Tibial artery (tissue), 4 donors: ENCODE data around the gene UAP1L1.
A peak's percentile ranks its signal among the peaks of the same experiment; 100 is the strongest.

ENCODE experiments used
- DNase-seq, 2 donors: peaks; one replicate each; pipeline ENCODE4 v3.0.0-alpha.2; 2019
- H3K27ac ChIP-seq, 2 donors: fragments of 200-600 bp; sonication (generic) in 1 of 2; 1 replicate in 1 of 2; 2 replicates in 1 of 2; pipeline ENCODE4 v1.5.1; 2018 to 2019; ENCODE audit warnings: mild to moderate bottlenecking in 1 of 2
- H3K27me3 ChIP-seq, 2 donors: fragments of 200-600 bp; sonication (generic) in 1 of 2; one replicate each; pipeline versions ENCODE4 v1.5.1 to v1.6.0; 2016 to 2019
- H3K36me3 ChIP-seq, 3 donors: fragments of 200-600 bp; sonication (generic) in 2 of 3; one replicate each; pipeline ENCODE4 v1.5.1; 2016 to 2019; ENCODE audit warnings: mild to moderate bottlenecking in 2 of 3
- H3K4me1 ChIP-seq, 4 donors: fragments of 200-600 bp; sonication (generic) in 2 of 4; 1 replicate in 3 of 4; 2 replicates in 1 of 4; pipeline ENCODE4 v1.5.1; 2016 to 2019
- H3K4me3 ChIP-seq, 2 donors: fragments of 200-600 bp; sonication (generic) in 1 of 2; 1 replicate in 1 of 2; 2 replicates in 1 of 2; pipeline ENCODE4 v1.5.1; 2018 to 2019; ENCODE audit warnings: mild to moderate bottlenecking in 2 of 2
- H3K9me3 ChIP-seq, 3 donors: fragments of 200-600 bp; sonication (generic) in 1 of 3; one replicate each; pipeline ENCODE4 v1.5.1; 2016 to 2019
- intact Hi-C: fragments of 100-400 bp; cut with DNase I; formaldehyde crosslinking; loops from one replicate; pipeline ENCODE4 v1.15.0; 2023; ENCODE audit warnings: low total_unique reads
- TF ChIP-seq, protein P1 (sequence below), 2 experiments: fragments of 200-600 bp in 1 of 2; fragments of 450-650 bp in 1 of 2; IDR thresholded peaks; one replicate each; pipeline ENCODE4 v1.5.1; 2017 to 2019; ENCODE audit warnings: antibody characterized with exemption in 2 of 2, mild to moderate bottlenecking in 1 of 2, moderate library complexity in 1 of 2

The UAP1L1 gene

DNA sequence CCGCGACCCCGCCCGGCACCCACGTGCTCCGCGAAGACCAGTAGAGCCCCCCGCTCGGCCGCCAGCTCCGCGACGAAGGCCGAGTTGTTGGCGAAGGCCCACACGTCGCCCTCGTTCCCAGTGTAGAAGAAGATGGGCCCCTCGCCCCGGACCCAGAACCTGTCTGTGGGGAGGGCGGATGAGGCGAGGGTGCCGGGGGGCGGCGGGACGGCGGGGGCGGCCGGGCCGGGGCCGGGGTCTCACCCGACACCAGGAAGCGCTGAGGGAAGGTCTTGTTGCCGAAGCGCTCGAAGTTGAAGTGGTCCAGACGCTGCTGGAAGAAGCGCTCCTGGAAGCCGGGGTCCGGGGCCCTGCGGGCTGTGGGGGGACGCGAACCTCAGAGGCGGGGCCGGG lies 36.9 kb downstream of the UAP1L1 start:
- H3K36me3 ChIP-seq = peaks cover under 1 to 42% (median 30%) of the 10 kb centered on the region in 3 donors
- DNase-seq = no peak
- intact Hi-C loops = no loop called here
- TF ChIP-seq, protein P1, sequence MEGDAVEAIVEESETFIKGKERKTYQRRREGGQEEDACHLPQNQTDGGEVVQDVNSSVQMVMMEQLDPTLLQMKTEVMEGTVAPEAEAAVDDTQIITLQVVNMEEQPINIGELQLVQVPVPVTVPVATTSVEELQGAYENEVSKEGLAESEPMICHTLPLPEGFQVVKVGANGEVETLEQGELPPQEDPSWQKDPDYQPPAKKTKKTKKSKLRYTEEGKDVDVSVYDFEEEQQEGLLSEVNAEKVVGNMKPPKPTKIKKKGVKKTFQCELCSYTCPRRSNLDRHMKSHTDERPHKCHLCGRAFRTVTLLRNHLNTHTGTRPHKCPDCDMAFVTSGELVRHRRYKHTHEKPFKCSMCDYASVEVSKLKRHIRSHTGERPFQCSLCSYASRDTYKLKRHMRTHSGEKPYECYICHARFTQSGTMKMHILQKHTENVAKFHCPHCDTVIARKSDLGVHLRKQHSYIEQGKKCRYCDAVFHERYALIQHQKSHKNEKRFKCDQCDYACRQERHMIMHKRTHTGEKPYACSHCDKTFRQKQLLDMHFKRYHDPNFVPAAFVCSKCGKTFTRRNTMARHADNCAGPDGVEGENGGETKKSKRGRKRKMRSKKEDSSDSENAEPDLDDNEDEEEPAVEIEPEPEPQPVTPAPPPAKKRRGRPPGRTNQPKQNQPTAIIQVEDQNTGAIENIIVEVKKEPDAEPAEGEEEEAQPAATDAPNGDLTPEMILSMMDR (IDR thresholded peaks at IDR 0.05) = no peak
- H3K4me3 ChIP-seq = peak overlapping the region; percentile 77 to 82
- peaks cover 0 to 19% (median 13%) of the 10 kb centered on the region in 4 donors for H3K4me1 ChIP-seq
- H3K27me3 ChIP-seq = peaks cover 0 to 40% of the 10 kb centered on the region in 2 donors
- H3K27ac ChIP-seq = peak overlapping the region; percentile 41 to 66
- no peaks in the 10 kb centered on the region for H3K9me3 ChIP-seq

DNA sequence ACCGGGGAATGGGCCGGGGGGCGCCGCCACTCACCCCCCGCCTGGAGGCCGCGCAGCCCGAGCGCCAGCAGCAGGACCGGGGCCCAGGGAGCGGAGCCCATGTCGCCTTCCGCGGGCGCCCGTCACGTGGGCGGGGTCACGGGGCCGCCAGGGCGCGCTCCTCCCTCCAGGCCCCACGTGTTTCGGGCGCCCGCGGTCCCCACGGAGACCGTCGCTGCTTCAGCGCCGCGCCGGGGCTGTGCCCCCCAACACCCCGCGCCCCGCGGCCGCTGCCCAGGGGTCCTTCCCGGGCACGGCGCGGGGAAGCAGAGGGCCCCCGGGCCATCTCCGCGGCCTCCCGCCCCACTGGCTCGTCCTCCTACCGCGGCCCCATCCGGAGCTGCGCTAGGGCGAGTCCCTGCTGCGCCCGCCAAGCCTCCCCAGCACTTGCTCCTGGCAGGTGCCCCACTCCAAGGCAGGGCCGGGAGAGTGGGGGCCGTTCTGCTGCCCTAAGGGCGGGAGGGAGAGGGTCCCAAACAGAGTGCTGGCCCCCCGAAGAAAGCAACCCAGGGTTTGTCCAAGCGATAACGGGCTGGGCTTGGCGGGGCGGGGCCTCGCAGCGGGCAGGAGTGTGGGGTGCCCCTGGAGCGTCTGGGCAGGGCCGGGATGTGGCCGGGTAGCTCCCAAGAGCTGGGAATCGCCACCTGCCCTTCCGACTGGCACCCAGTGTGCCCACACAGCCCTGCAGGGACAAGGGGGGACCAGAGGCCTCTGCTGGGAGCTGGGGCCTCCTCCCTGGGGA lies 37.5 kb downstream of the UAP1L1 start, which contains the start of gene DPP7:
Gene DPP7, minus strand, starts transcription at position 121 of the 781 bp plus-strand sequence. Its CDS starts 20 bp downstream, at position 101.
- H3K4me1 ChIP-seq = peaks cover 0 to 19% (median 13%) of the 10 kb centered on the region in 4 donors
- peak within 1 kb of the TSS; percentile 77 to 82 for H3K4me3 ChIP-seq
- peaks cover 0 to 36% (median 24%) of the 10 kb centered on the region in 3 donors for H3K36me3 ChIP-seq
- peak; percentile 61 to 84 for DNase-seq
- TF ChIP-seq, protein P1 (IDR thresholded peaks at IDR 0.05) = no peak
- intact Hi-C loops = no loop called here
- peak within 1 kb of the TSS; percentile 41 to 66 for H3K27ac ChIP-seq
- H3K27me3 ChIP-seq = peaks cover 0 to 40% of the 10 kb centered on the region in 2 donors
- no peaks in the 10 kb centered on the region for H3K9me3 ChIP-seq

DNA sequence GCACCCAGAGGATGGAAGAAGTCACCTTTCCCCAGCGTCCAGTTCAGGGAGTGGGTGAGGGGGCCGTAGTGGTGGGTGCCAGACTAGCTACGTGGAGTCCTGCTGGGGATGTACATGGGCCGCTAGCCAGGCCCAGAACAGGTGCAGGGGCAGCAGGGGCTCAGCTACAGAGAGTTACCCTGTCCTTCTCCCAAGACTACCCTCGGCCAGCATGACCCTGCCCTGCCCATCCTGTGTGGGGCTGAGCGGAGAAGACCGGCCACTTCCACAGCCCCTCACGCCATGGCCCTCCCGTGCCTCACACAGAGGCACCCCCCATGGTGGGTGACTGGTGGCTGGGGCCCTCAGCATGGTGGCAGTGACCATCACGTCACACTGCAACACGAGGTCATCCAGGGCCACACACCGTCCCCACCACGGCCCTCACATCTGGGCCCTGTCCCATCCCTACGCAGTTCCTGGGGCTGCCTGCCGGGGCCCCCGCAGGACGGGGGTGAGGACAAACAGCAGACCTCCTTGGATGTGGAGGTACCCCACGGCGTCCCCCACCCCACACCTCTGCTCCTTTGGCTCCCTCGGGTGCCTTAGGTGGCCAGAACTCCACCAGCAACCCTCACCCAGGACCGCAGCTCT lies 38.2 kb downstream of the UAP1L1 start:
- peaks cover 0 to 29% (median 17%) of the 10 kb centered on the region in 3 donors for H3K36me3 ChIP-seq
- H3K4me1 ChIP-seq = peaks cover 0 to 19% (median 13%) of the 10 kb centered on the region in 4 donors
- TF ChIP-seq, protein P1 (IDR thresholded peaks at IDR 0.05) = no peak
- no peak for DNase-seq
- no peaks in the 10 kb centered on the region for H3K9me3 ChIP-seq
- intact Hi-C loops = no loop called here
- H3K27me3 ChIP-seq = peaks cover 0 to 40% of the 10 kb centered on the region in 2 donors
- H3K27ac ChIP-seq = no peak overlapping the region
- peak overlapping the region in 1 of 2 donors; percentile 82 for H3K4me3 ChIP-seq

DNA sequence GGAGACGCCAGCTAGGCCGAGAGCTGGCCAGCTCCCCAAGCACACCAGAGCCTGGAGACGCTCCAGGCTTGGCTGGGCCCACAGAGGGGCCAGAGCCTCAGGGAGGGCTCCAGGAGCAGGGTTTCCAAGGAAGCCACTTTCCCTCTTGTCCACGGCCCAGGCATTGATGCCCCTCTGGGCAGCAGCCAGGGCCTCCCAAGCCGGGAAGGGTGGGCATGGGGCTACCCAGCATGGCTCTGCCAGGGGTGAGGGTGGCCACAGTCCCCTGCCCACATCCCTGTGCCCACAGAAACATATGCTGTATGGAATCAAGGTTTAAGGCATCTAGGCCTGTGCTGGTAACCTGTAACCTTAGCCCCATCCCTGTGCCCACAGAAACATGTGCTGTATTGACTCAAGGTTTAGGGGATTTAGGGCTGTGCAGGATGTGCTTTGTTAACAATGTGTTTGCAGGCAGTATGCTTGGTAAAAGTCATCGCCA lies 38.8 kb downstream of the UAP1L1 start:
- no peak overlapping the region for H3K27ac ChIP-seq
- TF ChIP-seq, protein P1 (IDR thresholded peaks at IDR 0.05) = no peak
- H3K9me3 ChIP-seq = no peaks in the 10 kb centered on the region
- intact Hi-C loops = no loop called here
- no peak for DNase-seq
- peaks cover 0 to 23% (median 13%) of the 10 kb centered on the region in 3 donors for H3K36me3 ChIP-seq
- H3K27me3 ChIP-seq = peaks cover 0 to 40% of the 10 kb centered on the region in 2 donors
- H3K4me3 ChIP-seq = no peak overlapping the region
- peaks cover 0 to 19% (median 13%) of the 10 kb centered on the region in 4 donors for H3K4me1 ChIP-seq

DNA sequence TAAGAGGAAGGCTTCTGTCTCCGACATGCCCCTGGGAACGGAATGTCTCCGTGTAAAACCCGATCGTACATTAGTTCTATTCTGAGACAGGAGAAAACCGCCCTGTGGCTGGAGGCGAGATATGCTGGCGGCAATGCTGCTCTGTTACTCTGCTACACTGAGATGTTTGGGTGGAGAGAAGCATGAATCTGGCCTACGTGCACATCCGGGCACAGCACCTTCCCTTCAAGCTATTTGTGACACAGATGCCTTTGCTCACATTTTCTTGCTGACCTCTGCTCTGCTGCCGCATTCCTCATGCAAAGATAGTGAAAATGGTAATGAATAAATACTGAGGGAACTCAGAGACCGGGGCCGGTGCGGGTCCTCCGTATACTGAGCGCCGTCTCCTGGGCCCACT lies 39.4 kb downstream of the UAP1L1 start:
- intact Hi-C loops = loop anchor here (1.0 kb wide), 1 partner anchor 15 kb away; no protein-coding TSS in a partner anchor
- Histone ChIP-seq H3K4me1 (peaks cover 0 to 19% (median 13%) of the 10 kb centered on the region in 4 donors), H3K9me3 (no peaks in the 10 kb centered on the region), H3K4me3 (no peak overlapping the region), H3K27ac (no peak overlapping the region), H3K27me3 (peaks cover 0 to 40% of the 10 kb centered on the region in 2 donors), H3K36me3 (peaks cover 0 to 17% (median 11%) of the 10 kb centered on the region in 3 donors)
- TF ChIP-seq, protein P1 (IDR thresholded peaks at IDR 0.05) = no peak
- DNase-seq = no peak
